GM12878 (cell line): ENCODE results near the gene POLN. TPM values are rescaled to one million over a fixed set of nuclear protein-coding genes. Genes with fewer than 3 reads are reported as not detected.

Experiments
- CEBPB ChIP-seq, 2 experiments: fragments of 150-350 bp in 1 of 2; IDR thresholded peaks; 2 replicates each; pipeline ENCODE4 v1.6.1; 2012 to 2014; ENCODE audit warnings: low read depth in 2 of 2, low read length in 2 of 2, borderline replicate concordance in 1 of 2, inconsistent platforms in 1 of 2
- GATAD2B ChIP-seq: fragments of 450-650 bp; conservative IDR thresholded peaks from 2 replicates; pipeline ENCODE4 v1.6.1; 2017; ENCODE audit warnings: low read depth, mild to moderate bottlenecking, moderate library complexity
- HSF1 ChIP-seq: fragments of 150-350 bp; IDR thresholded peaks from 2 replicates; pipeline ENCODE4 v1.6.1; 2014; ENCODE audit warnings: mild to moderate bottlenecking, low read depth, low read length
- PBX3 ChIP-seq: IDR thresholded peaks from 2 replicates; pipeline ENCODE4 v1.6.1; 2011; ENCODE audit warnings: mild to moderate bottlenecking, low read depth, low read length, moderate library complexity; ENCODE audit not compliant: insufficient replicate concordance
- RB1 ChIP-seq: fragments of 450-650 bp; formaldehyde crosslinking; IDR thresholded peaks from 2 replicates; pipeline ENCODE4 v1.6.1; 2017; ENCODE audit warnings: mild to moderate bottlenecking, borderline replicate concordance
- SMC3 ChIP-seq: IDR thresholded peaks from 2 replicates; pipeline ENCODE4 v1.6.1; 2011; ENCODE audit warnings: low read length, improper control_type of control experiment, borderline replicate concordance
- SUZ12 ChIP-seq: fragments of 200-600 bp; sonication (generic); IDR thresholded peaks from one replicate; pipeline ENCODE4 v1.6.1; 2018; ENCODE audit warnings: antibody characterized with exemption, mild to moderate bottlenecking; ENCODE audit not compliant: unreplicated experiment
- ZBTB11 ChIP-seq: fragments of 450-650 bp; formaldehyde crosslinking; IDR thresholded peaks from 2 replicates; pipeline ENCODE4 v1.5.0; 2022; ENCODE audit warnings: mild to moderate bottlenecking, missing genetic modification characterization
- ZBTB33 ChIP-seq: fragments of 450-650 bp; IDR thresholded peaks from 2 replicates; pipeline ENCODE4 v1.6.1; 2017; ENCODE audit warnings: mild to moderate bottlenecking
- polyA plus RNA-seq, 11 experiments: library from polyadenylated mRNA; depleted of rRNA in 4 of 11; unstranded in 6 of 11; stranded (reverse) in 5 of 11; fragments of >200 nt; fragmentation: Nextera tagmentation in 4 of 11; fragmentation: Illumina TruSeq in 1 of 11; extraction: Ambion mirVana in 4 of 11; extraction: Trizol in 1 of 11; gene quantifications; 1 replicate in 1 of 11; 2 replicates in 10 of 11; pipeline versions ENCODE4 v1.2.1 to v1.2.3, GENCODE V29; 2011 to 2016; ENCODE audit warnings: inconsistent platforms in 2 of 11, missing spikeins in 2 of 11, low read depth in 1 of 11
- total RNA-seq, 4 experiments: library from RNA; depleted of rRNA in 3 of 4; stranded (reverse); fragments of >200 nt in 3 of 4; fragmentation: Illumina TruSeq in 1 of 4; extraction: Trizol in 1 of 4; gene quantifications; 2 replicates each; pipeline versions ENCODE4 v1.2.1 to v1.2.3, GENCODE V29; 2013 to 2021

The POLN gene
- total and polyA plus RNA-seq, 10 of the 15 experiments (the other 5 are each of a cell fraction or from before 2014, with no cell fraction given) = 0.09 to 2.0 (median 0.95) TPM; not detected in 1

- TF ChIP-seq PBX3 (no peak), SUZ12 (peak; percentile 49), SMC3 (no peak), HSF1 (no peak), CEBPB (IDR thresholded peaks at IDR 0.05; ENCODE audit: borderline replicate concordance in 1 of 2, low read depth in 2 of 2, low read length in 2 of 2) (no peak), ZBTB33 (no peak), ZBTB11 (CRISPR knock-in tag) (peak; percentile 63), RB1 (peak; percentile 54; the same call in 1 of the 2 replicates), GATAD2B (peak; percentile 21; the same call in 1 of the 2 replicates)
- TF ChIP-seq, all 136 proteins: peak for 13
Measured at GRCh38 chr4:2041239-2042130, 200.4 kb downstream of the POLN start (continued).
